HG02981 (cell line): ENCODE data around the gene RPL13.
"Not testable (repeated sequence)": the region's sequence is repeated elsewhere in the genome, so short reads cannot be mapped to it uniquely, and the experiment has no call there.

Experiments used
- ATAC-seq: cut with Tn5 transposase; IDR thresholded peaks from one replicate; pipeline ENCODE4 v1.9.1; 2021; ENCODE audit warnings: mild to moderate bottlenecking, moderate library complexity; ENCODE audit not compliant: unreplicated experiment

RPL13 gene

DNA sequence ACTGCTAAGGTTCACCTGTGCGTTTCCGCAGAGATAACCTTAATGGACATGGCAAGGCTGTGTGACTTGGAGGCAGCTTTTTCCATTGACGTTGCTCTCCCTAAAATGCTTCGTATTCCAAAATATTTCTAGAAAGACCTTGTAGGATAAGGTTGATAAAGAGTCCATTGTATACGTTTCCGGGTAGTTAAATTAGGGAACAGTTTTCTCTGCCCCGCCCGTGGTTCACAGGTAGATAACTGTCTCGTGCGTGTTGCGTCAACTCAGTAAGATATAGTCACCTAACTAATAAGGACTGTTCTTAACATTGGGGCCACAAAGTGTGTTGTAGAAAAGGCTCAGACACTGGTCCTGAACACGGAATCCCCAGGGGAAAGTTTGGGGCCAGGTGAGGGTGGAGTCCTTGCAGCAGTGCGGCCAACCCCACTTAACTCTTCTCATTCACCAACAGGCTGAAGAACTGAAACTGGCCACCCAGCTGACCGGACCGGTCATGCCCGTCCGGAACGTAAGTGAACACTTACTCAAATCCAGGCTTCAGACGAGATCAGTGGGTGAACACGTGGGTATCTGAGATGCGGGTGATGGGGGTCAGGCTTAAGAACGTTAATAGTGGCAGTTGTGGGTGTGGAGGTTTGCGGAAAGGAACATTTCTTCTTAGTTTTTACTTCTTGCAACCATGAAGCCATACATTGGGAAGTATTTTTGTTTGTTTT is 1.6 kb downstream of the RPL13 start:
- ATAC-seq: no peak

DNA sequence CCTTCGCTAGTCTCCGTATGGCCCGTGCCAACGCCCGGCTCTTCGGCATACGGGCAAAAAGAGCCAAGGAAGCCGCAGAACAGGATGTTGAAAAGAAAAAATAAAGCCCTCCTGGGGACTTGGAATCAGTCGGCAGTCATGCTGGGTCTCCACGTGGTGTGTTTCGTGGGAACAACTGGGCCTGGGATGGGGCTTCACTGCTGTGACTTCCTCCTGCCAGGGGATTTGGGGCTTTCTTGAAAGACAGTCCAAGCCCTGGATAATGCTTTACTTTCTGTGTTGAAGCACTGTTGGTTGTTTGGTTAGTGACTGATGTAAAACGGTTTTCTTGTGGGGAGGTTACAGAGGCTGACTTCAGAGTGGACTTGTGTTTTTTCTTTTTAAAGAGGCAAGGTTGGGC is 2.5 kb downstream of the RPL13 start:
- ATAC-seq: no peak

DNA sequence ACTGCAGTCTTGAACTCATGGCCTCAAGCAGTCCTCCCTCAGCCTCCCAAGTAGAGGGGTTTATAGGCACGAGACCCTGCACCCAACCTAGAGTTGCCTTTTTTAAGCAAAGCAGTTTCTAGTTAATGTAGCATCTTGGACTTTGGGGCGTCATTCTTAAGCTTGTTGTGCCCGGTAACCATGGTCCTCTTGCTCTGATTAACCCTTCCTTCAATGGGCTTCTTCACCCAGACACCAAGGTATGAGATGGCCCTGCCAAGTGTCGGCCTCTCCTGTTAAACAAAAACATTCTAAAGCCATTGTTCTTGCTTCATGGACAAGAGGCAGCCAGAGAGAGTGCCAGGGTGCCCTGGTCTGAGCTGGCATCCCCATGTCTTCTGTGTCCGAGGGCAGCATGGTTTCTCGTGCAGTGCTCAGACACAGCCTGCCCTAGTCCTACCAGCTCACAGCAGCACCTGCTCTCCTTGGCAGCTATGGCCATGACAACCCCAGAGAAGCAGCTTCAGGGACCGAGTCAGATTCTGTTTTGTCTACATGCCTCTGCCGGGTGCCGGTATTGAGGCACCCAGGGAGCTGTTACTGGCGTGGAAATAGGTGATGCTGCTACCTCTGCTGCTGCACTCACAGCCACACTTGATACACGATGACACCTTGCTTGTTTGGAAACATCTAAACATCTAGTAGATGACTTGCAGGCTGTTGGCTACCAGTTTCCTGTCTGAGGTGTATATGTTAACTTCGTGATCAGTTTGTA is 3.3 kb downstream of the RPL13 start:
- no peak for ATAC-seq

GRCh38 chr16:89564476-89565255 is 4.2 kb downstream of the RPL13 start:
- ATAC-seq: no peak

DNA sequence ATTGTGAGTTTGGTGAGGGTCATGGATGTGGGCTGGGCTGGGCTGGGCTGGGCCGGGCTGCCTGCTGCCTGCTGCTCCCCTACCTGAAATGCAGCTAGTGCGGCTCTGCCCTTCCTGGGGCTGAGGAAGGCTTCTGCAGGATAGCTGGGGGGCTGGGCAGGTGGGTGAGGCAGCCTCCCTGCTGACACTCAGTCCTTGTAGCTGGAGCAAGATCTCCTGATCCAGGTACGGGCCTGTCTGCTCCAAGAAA is 4.7 kb downstream of the RPL13 start:
- ATAC-seq: no peak

GRCh38 chr16:89565506-89566372 is 5.3 kb downstream of the RPL13 start:
- no peak for ATAC-seq

GRCh38 chr16:89567656-89568594 is 7.4 kb downstream of the RPL13 start:
- no peak for ATAC-seq

- no peak for ATAC-seq
Observed at GRCh38 chr16:89569506-89570341, 9.2 kb downstream of the RPL13 start.

- no peak for ATAC-seq
Observed at GRCh38 chr16:89570342-89570923, 10.0 kb downstream of the RPL13 start.

- not testable (repeated sequence) for ATAC-seq
Observed at GRCh38 chr16:89570983-89571598, 10.6 kb downstream of the RPL13 start.

DNA sequence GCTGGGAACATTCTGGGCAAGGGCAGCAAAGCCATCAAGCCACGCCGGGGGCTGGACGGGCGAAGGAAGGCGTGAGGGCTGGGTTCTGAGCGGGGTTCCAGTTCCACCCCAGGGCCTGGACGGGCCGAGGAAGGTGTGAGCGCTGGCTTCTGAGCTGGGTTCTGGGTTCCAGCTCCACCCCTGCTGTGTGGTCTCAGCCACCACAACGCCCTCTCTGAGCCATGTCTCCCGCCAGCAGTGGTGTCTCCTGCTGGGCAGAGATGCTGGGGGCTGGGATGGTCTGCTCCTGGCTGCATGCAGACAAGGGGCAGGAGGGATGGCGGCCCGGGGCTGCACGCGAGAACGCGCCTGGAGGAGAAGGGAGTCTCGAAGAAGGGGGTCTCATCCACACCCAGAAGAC is 11.2 kb downstream of the RPL13 start:
- ATAC-seq: no peak

GRCh38 chr16:89572073-89572484 is 11.6 kb downstream of the RPL13 start:
- ATAC-seq: no peak

DNA sequence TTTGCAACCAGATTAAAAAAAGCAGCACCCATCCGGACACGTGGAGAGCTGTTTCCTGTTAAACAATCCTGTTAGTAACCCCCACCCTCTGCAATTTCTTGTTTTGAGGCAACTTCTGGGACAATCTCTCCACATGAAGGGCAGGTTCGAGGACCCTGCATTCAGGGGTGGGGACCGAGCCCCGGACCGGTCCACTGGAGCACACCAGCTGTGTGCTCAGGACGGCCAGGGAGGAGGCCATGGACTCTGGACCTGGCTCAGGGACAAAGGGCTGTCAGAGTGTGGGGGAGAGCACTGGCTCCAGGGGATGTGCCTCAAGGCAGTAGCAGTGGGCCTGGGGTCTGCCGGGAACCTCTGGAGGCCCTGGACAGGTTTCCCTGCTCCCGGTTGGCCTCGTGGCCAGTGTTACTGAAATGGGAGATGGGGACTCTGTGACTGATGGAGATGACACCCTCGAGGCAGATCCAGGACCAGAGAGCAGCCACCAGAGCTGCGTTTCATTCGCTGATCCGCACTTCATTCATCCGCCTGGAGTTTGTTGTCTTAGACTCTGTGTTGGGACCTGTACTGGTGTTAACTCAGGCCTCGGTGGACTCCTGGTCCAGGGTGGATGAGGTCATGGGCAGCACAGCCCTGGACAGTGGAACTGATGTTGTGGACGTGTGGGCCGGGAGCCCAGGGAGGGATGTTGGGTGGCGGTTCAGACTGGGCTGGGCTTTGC is 12.2 kb downstream of the RPL13 start:
- no peak for ATAC-seq

GRCh38 chr16:89573826-89574680 is 13.6 kb downstream of the RPL13 start:
- no peak for ATAC-seq

DNA sequence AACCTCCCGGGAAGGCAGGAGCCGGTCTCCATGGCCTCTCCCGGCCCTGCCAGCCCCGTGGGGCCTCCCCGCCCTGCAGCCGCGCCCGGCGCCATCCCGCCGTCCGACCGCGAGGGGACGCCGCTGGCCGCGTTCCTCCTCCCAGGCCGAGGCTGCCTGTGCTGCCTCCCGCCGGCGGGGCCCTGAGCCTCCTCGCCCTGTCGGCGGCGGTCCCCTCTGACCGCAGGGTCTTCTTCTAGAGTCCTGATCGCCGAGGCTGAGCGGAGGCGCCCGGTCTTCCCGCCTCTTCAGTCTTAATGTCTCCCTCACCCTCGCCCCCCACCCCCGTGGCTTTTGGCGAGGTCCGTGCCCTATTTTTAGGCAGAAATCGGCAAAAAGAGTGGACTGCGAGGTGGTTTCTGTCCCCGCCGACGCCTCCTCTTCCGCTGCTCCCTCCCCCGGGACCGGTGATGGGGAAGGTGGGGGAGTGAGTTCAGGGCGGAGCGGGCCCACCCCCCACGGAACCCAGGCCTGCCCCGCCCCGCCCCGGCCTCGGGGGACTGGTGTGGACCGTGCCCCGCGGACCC is 14.3 kb downstream of the RPL13 start:
- ATAC-seq: no peak
